ENCODE results near the gene C16orf92.

DNA sequence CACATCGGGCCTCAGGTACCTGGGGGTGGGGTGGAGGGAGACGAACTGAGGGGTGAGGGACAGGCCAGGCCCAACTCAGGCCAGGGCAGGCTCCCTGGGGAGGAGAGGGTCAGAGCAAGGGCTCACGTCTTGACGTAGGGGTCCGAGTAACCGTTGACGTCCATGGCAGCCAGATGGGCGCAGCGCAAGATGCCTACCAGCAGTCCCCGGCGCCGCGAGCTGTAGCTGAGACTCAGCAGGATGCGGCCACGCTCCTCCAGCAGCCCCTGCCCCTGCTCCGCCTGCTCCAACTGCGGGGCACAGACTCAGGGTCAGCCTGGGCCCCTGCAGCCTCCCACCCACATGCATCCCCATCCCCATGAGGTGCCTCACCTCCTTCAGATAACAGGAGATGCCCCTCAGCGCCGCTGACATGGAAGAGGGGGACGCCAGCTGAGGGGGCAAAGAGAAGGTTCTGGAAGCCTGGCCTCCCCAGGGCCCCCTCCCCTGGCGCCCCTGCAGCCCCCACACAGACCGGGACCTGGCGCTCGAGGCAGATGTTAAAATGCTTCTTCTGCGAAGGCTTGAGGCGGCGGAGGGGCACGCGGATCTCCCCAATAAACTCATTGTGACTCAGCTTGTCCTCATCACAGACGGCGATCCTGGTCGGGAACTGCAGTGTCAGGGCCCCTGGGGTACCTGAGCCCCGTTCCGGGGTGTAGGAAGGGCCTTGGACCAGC, 16.2 kb upstream of the C16orf92 start:
- TF ChIP-seq EZH2 (IDR thresholded peaks at IDR 0.05; ENCODE audit: low read depth, low read length, severe bottlenecking): no peak
- TF ChIP-seq SP2 (IDR thresholded peaks at IDR 0.05; ENCODE audit: low read length): no peak
- no peak for TF ChIP-seq SRF (IDR thresholded peaks at IDR 0.05; ENCODE audit: low read depth, low read length)
- no peak for TF ChIP-seq JUND (IDR thresholded peaks at IDR 0.05; ENCODE audit: low read length)
- no peak for TF ChIP-seq SIN3A (conservative IDR thresholded peaks at IDR 0.05 in 1 of 2, IDR thresholded peaks at IDR 0.05 in 1 of 2; ENCODE audit: low read depth in 1 of 2, low read length in 2 of 2)
- no peak for TF ChIP-seq MAFK (IDR thresholded peaks at IDR 0.05; ENCODE audit: low read depth, low read length)
- TF ChIP-seq, protein P1, sequence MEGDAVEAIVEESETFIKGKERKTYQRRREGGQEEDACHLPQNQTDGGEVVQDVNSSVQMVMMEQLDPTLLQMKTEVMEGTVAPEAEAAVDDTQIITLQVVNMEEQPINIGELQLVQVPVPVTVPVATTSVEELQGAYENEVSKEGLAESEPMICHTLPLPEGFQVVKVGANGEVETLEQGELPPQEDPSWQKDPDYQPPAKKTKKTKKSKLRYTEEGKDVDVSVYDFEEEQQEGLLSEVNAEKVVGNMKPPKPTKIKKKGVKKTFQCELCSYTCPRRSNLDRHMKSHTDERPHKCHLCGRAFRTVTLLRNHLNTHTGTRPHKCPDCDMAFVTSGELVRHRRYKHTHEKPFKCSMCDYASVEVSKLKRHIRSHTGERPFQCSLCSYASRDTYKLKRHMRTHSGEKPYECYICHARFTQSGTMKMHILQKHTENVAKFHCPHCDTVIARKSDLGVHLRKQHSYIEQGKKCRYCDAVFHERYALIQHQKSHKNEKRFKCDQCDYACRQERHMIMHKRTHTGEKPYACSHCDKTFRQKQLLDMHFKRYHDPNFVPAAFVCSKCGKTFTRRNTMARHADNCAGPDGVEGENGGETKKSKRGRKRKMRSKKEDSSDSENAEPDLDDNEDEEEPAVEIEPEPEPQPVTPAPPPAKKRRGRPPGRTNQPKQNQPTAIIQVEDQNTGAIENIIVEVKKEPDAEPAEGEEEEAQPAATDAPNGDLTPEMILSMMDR (IDR thresholded peaks at IDR 0.05; ENCODE audit: control extremely low read depth in 1 of 3, insufficient read depth in 1 of 3, low read depth in 1 of 3, low read length in 3 of 3): no peak
- TF ChIP-seq SP4 (IDR thresholded peaks at IDR 0.05; ENCODE audit: low read length): no peak
- TF ChIP-seq, protein P2, sequence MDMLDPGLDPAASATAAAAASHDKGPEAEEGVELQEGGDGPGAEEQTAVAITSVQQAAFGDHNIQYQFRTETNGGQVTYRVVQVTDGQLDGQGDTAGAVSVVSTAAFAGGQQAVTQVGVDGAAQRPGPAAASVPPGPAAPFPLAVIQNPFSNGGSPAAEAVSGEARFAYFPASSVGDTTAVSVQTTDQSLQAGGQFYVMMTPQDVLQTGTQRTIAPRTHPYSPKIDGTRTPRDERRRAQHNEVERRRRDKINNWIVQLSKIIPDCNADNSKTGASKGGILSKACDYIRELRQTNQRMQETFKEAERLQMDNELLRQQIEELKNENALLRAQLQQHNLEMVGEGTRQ (IDR thresholded peaks at IDR 0.05; ENCODE audit: low read length): no peak
- no peak for TF ChIP-seq SP1 (IDR thresholded peaks at IDR 0.05; ENCODE audit: low read depth, low read length)

All from H1 (cell line).